Stimulated activated CD4-positive, alpha-beta T cell treated with anti-CD3 and anti-CD28 coated beads, Interleukin-12 subunit alpha, Interleukin-12 subunit beta, amount 100 ng/mL, for 48 hours (primary cell): ENCODE measurements around the gene GAL3ST2.
"Not testable (repeated sequence)": the region's sequence is repeated elsewhere in the genome, so short reads cannot be mapped to it uniquely, and the experiment has no call there.

ENCODE experiments used
- DNase-seq, 3 donors: peaks; one replicate each; pipeline ENCODE4 v3.0.0-alpha.2; 2020; ENCODE audit warnings: low read depth in 2 of 3, low spot score in 1 of 3

GAL3ST2 gene

DNA sequence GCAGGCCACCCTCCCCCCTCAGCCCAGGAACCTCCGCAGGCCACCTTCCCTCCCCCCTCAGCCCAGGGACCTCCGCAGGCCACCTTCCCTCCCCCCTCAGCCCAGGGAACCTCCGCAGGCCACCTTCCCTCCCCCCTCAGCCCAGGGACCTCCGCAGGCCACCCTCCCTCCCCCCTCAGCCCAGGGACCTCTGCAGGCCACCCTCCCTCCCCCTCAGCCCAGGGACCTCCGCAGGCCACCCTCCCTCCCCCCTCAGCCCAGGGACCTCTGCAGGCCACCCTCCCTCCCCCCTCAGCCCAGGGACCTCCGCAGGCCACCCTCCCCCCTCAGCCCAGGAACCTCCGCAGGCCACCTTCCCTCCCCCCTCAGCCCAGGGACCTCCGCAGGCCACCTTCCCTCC is 29.6 kb downstream of the GAL3ST2 start:
- DNase-seq, result not testable (repeated sequence)

DNA sequence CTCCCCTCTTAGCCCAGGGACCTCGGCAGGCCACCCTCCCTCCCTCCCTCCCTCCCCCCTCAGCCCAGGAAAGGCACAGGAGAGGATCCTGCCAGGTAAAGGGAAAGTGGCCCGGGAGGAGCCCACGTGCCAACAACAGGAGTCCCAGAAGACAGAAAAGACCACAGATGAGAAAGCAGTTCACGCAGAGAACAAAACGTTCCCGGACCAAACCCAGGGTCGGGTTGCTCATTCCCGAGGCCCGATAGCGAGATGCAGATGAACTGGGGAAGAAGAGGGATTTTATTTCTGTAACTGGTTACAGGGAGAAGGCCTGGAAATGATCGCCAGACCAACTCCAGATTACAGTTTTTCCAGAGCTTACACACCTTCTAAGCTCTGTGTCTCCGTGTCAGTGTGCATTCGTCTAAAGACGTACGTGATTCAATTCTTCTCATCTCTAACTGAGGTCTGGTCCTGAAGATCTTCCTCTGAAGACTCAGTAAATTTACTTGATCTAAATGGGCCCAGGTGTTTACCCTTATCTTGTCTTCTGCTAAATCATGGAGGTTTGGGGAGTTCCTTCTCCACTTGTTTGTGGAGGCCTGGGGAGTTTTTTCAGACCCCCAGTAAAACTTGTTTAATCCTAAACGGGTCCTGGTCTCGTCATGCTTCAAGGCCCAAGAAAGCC is 31.6 kb downstream of the GAL3ST2 start:
- DNase-seq, result no peak

DNA sequence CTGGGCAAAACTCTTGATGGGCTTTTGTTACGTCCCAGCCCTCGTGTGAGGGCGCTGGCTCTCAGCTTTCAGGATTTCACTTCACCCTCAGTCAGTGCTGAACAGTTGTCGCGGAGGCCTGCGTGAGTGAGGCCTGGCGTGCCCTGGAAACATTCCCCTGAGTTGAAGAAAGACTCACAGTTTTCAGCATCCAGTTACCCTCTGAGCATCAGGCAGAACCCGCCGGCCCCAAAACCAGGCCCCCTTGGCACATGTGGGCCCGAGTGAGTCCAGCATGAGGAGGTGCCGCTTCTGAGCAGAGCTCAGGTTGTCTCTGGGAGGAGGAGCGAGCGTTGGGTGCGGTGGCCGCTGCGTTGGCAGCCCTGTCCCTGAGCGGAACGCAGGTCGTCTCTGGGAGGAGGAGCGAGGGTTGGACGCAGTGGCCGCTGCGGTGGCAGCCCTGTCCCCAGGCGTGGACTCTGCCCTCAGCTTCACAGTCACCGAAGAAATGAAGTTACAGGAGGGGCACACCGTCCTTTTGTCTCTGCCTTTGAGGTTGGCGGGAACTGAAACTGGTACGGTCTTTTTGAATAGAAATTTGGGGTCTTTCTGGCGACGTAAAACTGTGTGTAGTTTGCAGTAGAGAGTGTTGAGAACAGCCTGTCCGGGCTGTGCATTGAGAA is 32.2 kb downstream of the GAL3ST2 start, which contains the start of gene NEU4:
Gene NEU4 (plus strand): TSS at position 473 of the 662 bp plus-strand sequence. CDS start 5,292 bp downstream, outside the sequence.
- DNase-seq, result no peak

GRCh38 chr2:241809383-241810306 is 33.0 kb downstream of the GAL3ST2 start:
- no peak for DNase-seq

DNA sequence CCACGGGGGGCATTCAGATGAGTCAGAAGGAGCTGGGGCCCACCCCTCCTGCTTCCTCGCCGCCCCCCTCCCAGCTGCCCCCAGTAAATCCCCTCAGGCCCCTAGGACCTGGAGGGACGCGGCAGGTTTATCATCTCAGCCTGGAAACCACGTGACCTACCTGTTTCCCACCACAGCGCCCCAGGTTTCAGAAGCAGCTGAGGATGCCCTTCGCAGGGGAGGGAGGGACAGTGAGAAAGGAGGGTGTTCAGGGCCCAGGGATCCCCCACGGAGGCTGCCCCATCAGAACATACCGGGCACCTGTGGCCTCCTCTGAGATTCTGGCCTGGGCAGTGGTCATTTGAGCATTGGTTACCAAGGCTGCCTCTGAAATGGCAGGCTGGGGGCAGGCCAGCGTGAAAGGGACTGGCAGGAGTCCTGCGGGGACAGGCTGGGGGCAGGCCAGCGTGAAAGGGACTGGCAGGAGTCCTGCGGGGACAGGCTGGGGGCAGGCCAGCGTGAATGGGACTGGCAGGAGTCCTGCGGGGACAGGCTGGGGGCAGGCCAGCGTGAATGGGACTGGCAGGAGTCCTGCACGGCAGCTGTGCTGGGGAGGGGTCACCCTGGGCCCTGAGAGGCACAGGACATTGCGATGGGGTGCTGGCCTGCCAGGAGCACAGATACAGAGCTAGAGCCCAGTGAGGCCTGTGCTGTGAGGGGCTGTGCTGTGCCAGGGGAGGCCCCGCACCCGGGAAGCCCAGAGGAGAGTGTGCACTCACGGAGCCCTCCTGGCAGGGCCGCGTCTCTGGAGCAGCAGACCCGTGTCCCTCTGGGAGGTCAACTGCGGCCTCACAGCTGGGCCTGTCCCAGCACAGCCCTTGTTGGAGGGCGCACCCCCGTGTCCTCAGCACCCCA is 33.9 kb downstream of the GAL3ST2 start:
- no peak for DNase-seq

- no peak for DNase-seq
Measured at GRCh38 chr2:241811201-241811951, 34.8 kb downstream of the GAL3ST2 start.

GRCh38 chr2:241811952-241812729 is 35.5 kb downstream of the GAL3ST2 start:
- DNase-seq, result no peak

GRCh38 chr2:241812730-241813643 is 36.4 kb downstream of the GAL3ST2 start:
- DNase-seq, result no peak

GRCh38 chr2:241813644-241814392 is 37.2 kb downstream of the GAL3ST2 start:
- DNase-seq, result no peak

DNA sequence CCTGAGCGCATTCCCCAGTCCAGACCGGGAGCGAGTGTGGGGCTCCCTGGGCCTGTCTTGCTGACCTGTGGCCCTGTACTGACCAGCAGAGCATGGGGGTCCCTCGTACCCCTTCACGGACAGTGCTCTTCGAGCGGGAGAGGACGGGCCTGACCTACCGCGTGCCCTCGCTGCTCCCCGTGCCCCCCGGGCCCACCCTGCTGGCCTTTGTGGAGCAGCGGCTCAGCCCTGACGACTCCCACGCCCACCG is 37.7 kb downstream of the GAL3ST2 start:
- no peak for DNase-seq

GRCh38 chr2:241814643-241815476 is 38.2 kb downstream of the GAL3ST2 start:
- no peak for DNase-seq

DNA sequence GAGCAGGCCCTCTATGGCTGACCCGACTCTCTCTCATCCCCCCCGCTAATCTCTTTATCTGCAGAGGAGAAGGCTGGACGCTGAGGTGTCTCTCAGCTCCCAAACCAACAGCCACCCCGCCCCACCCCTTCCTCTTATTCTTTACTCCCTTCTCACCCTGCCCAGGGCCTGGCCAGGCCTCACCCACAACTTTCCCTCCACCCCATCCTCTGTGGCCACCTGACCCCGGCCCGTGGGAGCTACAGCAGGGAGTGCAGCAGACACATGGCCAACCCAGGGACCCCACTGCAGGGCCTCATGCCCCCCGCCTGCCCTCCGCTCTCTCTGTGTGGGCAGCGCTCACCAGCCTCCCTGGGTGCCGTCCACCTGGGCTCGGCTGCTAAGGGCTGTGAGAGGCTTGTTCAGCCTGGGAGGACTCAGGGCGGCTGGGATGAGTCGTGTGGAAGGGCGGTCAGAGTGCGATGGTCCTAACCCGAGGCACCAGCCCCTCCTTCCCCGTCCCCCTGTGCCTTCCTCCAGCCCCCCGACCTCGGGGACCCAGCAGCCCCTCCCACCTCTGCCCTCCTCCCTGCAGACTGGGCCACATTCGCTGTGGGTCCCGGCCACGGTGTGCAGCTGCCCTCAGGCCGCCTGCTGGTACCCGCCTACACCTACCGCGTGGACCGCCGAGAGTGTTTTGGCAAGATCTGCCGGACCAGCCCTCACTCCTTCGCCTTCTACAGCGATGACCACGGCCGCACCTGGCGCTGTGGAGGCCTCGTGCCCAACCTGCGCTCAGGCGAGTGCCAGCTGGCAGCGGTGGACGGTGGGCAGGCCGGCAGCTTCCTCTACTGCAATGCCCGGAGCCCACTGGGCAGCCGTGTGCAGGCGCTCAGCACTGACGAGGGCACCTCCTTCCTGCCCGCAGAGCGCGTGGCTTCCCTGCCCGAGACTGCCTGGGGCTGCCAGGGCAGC is 39.1 kb downstream of the GAL3ST2 start:
- DNase-seq, result no peak

GRCh38 chr2:241816431-241817121 is 40.0 kb downstream of the GAL3ST2 start:
- DNase-seq, result no peak

GRCh38 chr2:241817126-241817820 is 40.7 kb downstream of the GAL3ST2 start:
- no peak for DNase-seq

- DNase-seq, result not testable (repeated sequence)
Measured at GRCh38 chr2:241817821-241818215, 41.2 kb downstream of the GAL3ST2 start.
